CD4-positive, alpha-beta T cell treated with Interleukin-4 for 4 hours (primary cell): ENCODE measurements around the gene EBP.
"Not testable (repeated sequence)": the region's sequence is repeated elsewhere in the genome, so short reads cannot be mapped to it uniquely, and the experiment has no call there.

Experiments used
- DNase-seq: peaks from one replicate; pipeline ENCODE4 v3.0.0-alpha.2; 2020

Gene EBP

DNA sequence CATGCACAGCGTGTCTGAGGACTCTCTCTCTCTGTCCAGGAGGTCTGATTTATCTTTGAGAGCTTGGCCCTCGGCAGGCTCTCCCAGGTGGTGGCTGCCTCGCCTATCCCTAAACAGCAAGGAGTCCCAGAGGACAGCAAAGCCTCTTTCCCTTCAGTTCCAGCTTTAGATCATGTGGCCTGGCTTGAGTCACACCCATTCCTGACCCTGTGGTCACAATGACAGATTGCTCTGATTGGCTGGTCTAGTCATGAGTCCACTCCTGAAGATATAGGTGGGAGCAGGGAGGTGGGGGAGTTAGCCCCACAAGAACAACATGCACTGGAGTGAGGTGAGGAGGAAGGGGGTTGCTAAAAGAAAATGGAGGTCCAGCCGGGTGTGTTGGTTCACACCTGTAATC lies 24.9 kb upstream of the EBP start:
- DNase-seq = no peak

DNA sequence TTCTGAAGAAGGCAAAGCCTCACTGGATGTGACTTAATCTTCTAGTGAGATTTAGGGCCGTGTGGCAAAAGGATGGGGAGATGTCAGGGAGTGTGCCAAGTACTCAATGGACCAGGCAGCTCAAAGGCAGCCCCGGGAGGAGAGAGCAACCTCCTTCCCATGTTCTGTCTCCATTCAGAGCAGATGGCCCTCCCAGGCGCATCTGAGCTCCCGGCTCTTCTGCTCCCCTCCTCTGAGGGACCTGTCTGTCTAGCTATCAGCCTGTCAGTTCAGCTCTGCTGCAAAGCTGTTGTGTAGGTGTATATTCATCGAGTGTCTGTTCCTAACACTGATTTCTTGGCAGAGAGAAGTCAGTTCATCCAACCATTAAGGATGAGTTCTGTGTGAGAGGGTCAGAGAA lies 23.7 kb upstream of the EBP start:
- no peak for DNase-seq

DNA sequence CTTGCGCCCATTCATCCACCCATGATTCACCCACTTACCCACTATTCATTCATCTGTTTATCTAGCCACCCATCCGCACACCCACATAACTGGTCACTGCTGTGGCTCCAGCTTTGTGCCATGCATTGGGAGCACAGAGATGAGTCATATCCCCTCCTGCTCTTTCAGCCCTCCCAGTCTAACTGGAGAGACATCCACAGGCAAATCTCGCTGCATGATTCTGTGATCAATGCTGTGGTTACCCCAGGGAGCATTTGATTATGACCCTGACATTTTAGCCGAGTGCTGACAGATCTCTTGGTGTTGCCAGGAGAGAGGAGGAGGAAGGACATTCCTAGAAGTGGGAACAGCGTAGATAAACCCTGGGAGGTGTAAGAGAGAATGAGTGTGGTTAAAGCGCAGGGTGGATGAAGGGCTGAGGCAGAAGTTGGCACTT lies 23.2 kb upstream of the EBP start:
- no peak for DNase-seq

DNA sequence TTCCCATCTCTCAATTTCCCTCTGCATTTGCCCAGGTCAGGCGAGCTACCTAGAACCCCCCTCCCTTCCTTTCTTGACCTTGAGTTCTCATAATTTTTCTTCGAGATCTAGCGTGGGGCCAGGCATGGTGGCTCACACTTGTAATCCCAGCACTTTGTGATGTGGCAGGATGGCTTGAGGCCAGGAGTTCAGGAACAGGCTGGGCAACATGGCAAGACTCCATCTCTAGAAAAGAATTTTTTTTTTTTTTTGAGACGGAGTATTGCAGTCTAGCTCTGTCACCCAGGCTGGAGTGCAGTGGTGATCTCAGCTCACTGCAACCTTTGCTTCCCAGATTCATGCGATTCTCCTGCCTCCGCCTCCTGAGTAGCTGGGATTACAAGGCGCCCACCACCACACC lies 17.3 kb upstream of the EBP start:
- DNase-seq = no peak

DNA sequence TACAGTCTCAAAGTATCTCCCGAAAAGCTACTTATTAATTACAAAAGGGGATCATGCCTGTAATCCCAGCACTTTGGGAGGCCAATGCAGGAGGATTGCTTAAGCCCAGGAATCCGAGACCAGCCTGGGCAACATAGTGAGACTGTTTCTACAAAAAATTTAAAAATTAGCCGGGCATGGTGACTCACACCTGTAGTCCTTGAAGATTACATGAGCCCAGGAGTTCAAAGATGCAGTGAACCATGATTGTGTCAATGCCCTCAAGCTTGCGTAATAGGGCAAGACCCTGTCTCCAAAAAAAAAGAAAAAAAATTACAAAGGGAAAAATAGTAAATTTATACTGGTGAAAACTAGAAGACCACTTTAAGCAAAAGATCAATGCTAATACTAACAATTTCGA lies 16.1 kb upstream of the EBP start:
- DNase-seq = no peak

DNA sequence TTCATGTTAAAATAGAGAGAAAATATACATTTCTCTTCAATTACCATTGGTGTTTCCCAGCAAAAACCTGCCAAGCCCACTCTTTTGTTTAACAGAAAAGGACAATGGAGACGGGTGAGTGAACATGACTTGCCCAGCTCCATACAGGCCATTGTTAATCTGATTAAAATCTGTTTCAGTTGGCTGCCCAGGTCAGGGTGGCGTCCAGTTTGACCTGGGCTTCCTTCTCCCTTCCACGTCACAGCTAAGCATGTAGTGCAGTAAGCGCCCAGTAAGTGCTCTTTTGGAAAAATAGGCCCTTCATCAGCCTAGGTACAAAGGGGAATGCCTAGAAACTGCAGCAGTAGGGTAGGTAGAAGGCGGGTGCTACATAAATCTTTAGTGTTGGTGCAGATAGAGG lies 14.4 kb upstream of the EBP start:
- DNase-seq = no peak

DNA sequence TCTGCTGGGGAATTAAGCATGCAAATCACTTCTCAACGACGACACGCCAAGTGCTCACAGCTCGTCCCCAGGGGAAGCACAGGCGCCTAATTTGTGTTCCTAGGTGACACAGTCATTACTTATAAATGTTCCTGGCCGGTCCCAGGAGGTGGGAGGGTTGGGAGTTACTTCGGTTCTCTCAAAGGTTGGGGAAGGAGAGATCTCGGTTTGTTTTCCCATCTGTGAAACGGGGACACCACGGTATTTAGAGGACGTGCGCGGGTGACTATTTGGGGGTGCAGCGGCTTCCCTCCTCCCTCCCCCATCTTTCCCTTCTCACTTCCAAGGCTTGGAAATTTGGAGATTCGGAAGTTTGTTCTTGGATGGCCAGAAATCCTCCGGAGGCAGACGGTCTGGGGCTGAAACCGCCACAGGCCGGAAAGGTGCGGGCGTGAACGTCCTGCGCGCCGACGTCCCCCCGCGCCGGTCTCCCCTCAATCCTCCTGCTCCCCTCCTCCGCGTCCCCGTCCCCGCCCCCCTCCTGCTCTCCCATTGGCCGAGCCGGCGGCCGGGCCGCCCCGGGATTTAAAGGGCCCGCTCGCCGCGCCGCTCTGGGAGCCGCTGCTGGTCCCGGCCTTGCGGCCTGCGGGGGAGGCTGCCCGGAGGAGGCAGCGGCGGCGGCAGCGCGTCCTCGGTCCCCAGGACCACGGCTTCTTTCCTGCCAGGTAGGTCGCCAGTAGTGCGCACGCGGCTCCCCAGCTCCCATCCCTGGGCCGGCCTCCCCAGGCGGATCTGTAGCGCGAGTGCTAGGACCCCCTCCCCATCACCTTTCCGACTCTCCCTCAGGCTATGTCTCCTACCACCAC lies 13.0 kb upstream of the EBP start, which contains the start of gene PORCN:
TSS of gene PORCN (plus strand) at position 593 of the 845 bp plus-strand sequence. CDS start 829 bp downstream, outside the sequence.
- DNase-seq = peak; percentile 74

DNA sequence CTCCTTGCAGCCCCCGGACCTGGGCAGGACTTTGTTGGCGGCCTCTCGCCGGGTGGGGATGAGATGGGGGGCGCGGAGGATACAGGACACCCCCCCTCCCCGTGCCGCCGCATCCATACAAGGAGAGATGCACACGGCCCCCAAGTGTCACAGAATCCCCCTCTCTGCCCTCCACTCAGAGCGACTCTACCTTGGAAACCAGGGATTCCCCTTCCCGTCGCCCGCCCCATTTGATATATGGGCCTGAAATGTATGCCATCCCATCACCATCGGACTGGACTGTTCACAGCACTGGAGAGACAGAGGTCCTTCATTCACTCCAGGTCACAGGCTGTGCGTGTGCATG lies 12.4 kb upstream of the EBP start:
- no peak for DNase-seq

DNA sequence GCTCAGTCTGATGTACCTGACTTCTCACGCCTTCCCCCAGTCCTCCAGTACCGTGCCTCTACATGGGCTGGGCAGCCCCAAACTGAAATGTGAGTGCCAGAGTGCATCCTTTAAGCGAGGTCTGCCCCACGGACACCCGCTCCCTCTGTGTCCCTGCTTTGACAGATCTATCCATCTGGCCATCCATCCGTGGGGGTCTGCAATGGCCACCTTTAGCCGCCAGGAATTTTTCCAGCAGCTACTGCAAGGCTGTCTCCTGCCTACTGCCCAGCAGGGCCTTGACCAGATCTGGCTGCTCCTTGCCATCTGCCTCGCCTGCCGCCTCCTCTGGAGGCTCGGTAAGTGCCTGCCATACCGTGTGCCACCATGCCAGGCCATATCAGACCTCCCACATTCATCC lies 12.0 kb upstream of the EBP start:
- no peak for DNase-seq

DNA sequence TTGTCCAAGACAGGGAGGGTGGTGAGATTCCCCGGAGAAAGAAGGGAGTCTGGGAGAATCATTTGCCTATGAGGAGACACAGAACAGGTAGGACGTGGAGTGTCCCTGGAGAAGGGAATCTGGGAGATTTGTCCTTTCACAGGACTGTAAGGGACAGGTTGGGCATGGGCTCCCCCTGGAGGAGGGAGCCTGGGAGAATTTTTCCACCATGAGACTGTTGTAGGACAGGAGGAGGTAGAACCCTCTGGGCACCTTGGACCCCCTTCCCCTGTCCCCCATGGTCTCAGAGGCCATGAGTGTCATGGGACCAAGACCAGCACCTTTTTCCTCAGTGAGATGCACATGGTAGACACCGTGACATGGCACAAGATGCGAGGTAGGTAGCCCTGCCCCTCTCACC lies 10.0 kb upstream of the EBP start:
- DNase-seq = no peak

DNA sequence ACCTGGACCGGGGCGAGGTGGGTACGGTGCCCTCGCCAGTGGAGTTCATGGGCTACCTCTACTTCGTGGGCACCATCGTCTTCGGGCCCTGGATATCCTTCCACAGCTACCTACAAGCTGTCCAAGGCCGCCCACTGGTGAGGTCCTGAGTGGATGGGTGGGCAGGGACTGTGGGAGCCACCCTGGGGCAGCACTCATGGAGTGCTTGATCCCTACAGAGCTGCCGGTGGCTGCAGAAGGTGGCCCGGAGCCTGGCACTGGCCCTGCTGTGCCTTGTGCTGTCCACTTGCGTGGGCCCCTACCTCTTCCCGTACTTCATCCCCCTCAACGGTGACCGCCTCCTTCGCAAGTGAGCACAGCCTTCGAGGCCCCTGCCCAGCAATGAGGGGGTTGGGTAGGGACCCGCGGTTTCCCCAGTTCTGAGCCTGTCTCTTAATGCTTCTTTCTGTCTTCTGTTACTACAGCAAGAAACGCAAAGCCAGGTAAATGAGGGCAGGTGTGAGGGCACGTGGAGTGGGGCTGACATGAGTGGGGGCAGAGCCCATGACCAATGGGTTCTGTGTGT lies 9.2 kb upstream of the EBP start:
- DNase-seq = no peak

DNA sequence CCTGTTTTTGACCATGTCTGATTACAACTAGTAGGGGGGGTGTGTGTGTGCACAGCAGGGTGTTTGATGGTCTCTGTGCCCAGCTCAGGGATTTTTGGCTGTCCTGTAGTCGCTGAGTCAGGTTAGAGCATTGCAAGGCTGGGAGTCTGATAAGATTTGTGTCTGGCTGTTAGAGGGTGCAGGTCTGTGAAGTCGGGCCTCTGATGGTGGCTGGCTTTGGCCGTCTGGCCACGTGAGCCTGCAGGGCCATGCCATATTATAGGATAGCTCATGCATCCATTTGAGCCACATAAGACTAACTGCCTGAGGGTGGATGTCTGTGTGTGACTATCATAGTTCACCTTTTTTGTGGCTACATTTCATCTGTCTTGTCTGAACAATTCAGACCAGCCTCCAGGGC lies 7.9 kb upstream of the EBP start:
- DNase-seq = no peak

DNA sequence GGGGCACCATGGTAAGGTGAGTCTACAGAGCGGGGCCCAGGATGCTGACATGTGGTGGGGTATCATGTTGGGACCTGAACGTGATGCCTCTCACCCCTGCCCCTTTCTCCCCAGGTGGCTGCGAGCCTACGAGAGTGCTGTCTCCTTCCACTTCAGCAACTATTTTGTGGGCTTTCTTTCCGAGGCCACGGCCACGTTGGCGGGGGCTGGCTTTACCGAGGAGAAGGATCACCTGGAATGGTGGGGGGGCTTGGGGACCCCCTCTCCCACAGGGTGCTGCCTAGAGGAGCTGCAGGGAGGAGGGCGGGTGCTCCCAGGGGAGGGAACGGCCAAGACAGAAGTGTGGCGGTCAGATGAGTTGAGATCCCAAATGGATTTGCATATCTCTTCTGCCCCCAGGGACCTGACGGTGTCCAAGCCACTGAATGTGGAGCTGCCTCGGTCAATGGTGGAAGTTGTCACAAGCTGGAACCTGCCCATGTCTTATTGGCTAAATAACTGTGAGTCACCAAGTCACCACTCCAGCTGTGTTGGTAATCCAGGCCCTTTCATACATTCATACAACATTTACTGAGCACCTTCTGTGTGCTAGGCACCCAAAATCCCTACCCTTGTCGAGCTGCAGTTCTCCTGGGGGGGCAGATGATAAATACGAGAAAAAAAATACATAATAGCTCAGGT lies 7.3 kb upstream of the EBP start:
- DNase-seq = no peak

DNA sequence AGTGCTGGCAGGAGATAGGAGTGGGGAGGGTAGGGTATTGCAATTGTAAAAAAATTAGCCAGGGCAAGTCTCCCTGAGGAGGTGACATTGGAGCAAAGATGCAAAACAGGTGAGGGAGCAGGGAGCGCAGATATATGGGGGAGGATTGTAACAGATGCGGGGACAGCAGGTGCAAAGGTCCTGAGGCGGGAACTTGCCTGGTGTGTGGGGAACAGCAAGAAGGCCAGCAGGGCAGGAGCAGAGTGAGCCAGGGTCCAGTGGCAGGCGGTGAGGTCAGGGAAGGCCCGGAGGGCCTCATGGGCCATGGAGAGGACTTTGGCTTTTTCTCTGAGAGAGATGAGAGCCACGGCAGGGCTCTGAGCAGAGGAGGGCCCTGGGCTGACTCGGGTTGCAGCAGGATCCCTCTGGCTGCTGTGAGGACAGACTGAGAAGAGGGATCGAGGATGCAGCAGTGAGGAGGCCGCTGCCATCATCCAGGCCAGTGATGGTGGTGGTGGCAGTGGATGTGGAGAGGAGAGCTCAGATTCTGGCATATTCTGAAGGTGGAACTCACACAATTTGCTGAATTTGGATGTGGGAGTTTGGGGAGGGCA lies 6.6 kb upstream of the EBP start:
- no peak for DNase-seq

DNA sequence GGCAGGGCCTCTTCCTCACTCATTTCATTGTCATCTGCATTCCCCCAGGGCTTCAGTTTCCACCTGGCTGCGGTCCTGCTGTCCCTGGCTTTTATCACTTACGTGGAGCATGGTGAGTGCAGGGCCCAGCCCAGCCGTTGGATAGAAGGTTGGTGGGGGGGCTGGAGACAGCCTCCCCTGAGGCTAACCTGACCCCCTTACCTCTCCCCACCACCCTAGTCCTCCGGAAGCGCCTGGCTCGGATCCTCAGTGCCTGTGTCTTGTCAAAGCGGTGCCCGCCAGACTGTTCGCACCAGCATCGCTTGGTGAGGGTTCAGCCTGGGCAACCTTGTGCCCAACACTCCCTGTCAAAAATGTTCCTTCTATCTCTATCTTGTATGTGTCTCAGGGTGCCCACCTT lies 5.8 kb upstream of the EBP start:
- DNase-seq = no peak

DNA sequence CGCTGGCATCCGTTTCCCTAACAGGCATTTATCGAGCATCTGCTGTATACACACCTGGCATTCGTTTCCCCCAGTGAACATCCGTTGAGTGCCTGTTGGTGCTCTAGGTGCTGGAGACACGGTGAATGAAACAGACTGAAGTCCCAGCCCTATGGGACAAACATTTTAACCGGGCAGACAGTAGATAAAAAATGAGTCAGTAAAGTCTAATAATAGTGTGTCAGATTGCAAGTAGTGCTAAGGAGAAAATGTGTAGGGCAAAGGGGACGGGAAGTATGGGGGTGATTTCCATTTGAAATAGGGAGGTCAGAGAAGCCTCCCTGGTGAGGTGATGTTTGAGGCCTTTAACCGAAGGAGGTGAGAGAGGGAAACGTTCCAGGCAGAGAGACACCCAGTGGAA lies 5.3 kb upstream of the EBP start:
- no peak for DNase-seq

DNA sequence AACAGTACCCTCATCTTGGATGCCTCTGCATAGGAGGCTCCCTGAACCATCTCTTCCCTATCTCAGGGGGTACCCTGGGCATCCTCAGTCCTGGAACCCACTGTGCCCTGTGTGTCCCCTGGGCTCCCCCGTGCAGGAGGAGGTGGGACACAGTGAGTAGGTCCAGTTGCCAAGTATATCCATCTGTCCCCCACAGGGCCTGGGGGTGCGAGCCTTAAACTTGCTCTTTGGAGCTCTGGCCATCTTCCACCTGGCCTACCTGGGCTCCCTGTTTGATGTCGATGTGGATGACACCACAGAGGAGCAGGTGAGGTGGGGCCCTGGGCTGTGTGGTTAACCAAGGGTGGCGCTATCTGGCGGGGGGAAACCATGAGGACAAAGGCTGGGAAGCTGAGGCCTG lies 4.6 kb upstream of the EBP start:
- no peak for DNase-seq

DNA sequence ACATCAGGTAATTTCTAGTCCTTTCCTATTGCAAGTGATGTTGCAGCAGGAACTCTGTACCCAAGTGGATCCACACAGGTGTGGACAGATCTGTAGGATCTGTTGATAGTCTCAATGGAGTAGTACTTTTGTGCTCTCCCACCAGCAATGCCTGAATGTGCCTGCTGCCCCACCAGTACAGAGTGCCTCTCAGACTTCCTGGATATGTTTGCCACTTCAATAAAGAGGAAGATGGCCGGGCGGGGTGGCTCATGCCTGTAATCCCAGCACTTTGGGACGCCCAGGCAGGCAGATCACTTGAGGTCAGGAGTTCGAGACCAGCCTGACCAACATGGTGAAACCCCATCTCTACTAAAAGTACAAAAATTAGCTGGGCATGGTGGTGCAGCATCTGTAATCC lies 2.1 kb upstream of the EBP start:
- DNase-seq = not testable (repeated sequence)

DNA sequence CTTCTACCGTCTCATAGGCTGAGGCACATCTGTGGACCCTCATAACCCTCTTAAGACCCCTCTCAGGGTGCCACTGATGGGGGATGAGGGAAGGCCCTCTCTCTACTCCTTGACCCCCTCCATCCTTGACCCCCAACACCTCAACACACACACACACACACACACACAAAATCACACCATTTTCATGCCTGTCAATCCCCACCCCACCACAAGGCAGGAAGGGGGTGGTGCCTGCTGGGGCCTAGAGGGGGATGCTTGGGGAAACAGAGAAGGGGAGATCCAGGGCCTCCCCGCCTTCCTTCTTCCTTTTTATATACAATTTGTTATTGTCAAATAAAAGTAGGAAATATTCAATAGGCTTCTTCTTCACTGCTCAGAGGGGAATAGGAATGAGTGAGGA lies 1.2 kb upstream of the EBP start:
- DNase-seq = no peak

DNA sequence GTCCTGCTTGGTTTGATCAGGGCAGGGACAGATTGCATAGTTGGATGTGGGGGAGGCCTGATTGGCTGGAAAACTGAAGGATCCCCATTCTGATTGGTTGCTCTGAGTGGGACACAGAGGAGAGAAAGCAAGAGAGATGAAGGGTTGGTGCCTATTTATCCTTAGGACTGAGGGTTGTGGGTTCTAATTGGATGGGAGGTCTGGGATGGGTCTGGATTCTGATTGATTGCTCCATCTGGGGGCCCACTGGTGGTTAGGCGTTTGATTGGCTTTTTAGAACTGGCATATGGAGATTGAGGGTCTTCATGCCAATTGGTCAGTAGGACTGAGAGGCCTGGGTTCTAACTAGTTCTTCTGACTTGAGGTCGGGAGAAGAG lies 644 bp upstream of the EBP start:
- DNase-seq = no peak

DNA sequence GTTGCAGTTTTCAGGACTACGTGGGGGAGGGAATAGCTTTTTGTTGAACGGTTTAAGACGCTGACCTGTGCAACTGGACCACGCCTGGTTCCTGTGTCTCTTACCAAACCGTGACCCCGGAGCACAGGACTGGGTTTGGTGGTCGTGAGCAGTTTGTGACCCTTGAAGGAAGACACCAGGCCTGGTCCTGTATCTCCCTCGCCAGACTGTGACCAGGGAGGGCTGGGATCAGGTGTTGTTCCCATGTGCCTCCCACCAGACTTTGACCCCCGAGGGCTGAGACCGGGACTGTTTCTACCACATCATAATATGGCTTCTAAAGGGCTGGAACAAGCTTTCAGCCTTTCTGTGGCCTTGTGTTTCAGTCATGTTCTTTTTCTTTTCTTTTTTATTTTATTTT lies 683 bp downstream of the EBP start:
- no peak for DNase-seq

DNA sequence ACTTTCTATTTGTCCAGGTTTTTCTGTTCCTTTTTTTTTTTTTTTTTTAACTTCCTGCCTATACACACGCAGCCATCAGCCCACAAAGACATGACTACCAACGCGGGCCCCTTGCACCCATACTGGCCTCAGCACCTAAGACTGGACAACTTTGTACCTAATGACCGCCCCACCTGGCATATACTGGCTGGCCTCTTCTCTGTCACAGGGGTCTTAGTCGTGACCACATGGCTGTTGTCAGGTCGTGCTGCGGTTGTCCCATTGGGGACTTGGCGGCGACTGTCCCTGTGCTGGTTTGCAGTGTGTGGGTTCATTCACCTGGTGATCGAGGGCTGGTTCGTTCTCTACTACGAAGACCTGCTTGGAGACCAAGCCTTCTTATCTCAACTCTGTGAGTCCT lies 2.1 kb downstream of the EBP start:
- no peak for DNase-seq

DNA sequence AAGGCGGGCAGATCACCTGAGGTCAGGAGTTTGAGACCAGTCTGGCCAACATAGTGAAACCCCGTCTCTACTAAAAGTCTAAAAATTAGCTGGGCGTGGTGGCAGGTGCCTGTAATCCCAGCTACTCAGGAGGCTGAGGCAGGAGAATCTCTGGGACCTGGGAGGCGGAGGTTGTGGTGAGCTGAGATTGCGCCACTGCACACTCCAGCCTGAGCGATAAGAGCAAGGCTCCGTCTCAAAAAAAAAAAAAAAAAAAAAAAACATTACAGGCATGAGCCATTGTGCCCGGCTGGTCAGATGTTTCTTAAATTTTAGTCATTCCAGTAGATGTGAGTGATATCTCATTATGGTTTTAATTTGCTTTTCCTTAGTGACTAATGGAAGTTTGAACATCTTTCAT lies 4.2 kb downstream of the EBP start:
- not testable (repeated sequence) for DNase-seq

DNA sequence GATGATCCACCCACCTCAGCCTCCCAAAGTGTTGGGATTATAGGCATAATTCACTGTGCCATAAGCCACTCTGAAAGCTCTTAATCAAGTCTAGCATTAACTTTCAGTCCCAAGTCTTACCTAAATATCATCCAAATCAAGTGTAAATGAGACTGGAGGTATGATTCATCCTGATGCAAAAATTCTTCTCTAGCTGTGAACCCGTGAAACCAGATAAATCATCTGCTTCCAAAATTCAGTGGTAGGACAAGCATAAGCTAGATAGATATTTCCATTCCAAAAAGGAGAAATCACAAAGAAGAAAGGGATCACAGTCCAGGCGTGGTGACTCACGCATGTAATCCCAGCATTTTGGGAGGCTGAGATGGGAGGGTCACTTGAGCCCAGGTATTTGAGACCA lies 9.1 kb downstream of the EBP start:
- DNase-seq = no peak
